K562 (cell line): Measurements from ENCODE around the gene ARV1. TPM values are rescaled to one million over a fixed set of nuclear protein-coding genes. Genes with fewer than 3 reads are reported as not detected.

Source experiments
- AFF1 ChIP-seq, 2 experiments: fragments of 450-650 bp; IDR thresholded peaks; 2 replicates each; pipeline ENCODE4 v1.6.1; 2018; ENCODE audit warnings: mild to moderate bottlenecking in 2 of 2, low read depth in 1 of 2; ENCODE audit not compliant: partially characterized antibody in 2 of 2
- CBFA2T3 ChIP-seq: fragments of 450-650 bp; IDR thresholded peaks from 2 replicates; pipeline ENCODE4 v1.6.1; 2017
- CHAMP1 ChIP-seq: fragments of 450-650 bp; IDR thresholded peaks from 2 replicates; pipeline ENCODE4 v1.6.1; 2016; ENCODE audit warnings: mild to moderate bottlenecking
- CREB3 ChIP-seq: fragments of 450-650 bp; conservative IDR thresholded peaks from 2 replicates; pipeline ENCODE4 v1.6.1; 2016; ENCODE audit warnings: missing genetic modification characterization, low read depth, mild to moderate bottlenecking, missing compliant biosample characterization, moderate library complexity
- ESRRB ChIP-seq: fragments of 250-450 bp; sonication (Bioruptor Pico); IDR thresholded peaks from 2 replicates; pipeline ENCODE4 v1.5.0; 2020; ENCODE audit warnings: mild to moderate bottlenecking, moderate library complexity, borderline replicate concordance
- GABPA ChIP-seq: fragments of 200-800 bp; sonication (Bioruptor generic); conservative IDR thresholded peaks from 2 replicates; pipeline ENCODE4 v1.6.1; 2016; ENCODE audit warnings: low read depth, missing genetic modification characterization, missing compliant biosample characterization
- GTF2E2 ChIP-seq: fragments of 200-800 bp; sonication (Bioruptor generic); IDR thresholded peaks from 2 replicates; pipeline ENCODE4 v1.6.1; 2016; ENCODE audit warnings: missing genetic modification characterization, missing compliant biosample characterization
- HMBOX1 ChIP-seq: sonication (generic); IDR thresholded peaks from 2 replicates; pipeline ENCODE4 v1.6.1; 2016
- IRF1 ChIP-seq: sonication (generic); formaldehyde crosslinking; IDR thresholded peaks from 2 replicates; pipeline ENCODE4 v1.8.0; 2022; ENCODE audit warnings: missing genetic modification reagents, mild to moderate bottlenecking, borderline replicate concordance
- NFXL1 ChIP-seq: fragments of 450-650 bp; formaldehyde crosslinking; IDR thresholded peaks from 2 replicates; pipeline ENCODE4 v1.4.0; 2021; ENCODE audit warnings: mild to moderate bottlenecking
- NONO ChIP-seq, 2 experiments: fragments of 200-400 bp in 1 of 2; fragments of 450-650 bp in 1 of 2; formaldehyde crosslinking in 1 of 2; IDR thresholded peaks; 2 replicates each; pipeline ENCODE4 v1.6.1; 2017; ENCODE audit warnings: low read depth in 2 of 2, mild to moderate bottlenecking in 2 of 2, moderate library complexity in 2 of 2, low read length in 1 of 2
- PHF8 ChIP-seq: fragments of 200-600 bp; sonication (generic); IDR thresholded peaks from 2 replicates; pipeline ENCODE4 v1.6.1; 2012; ENCODE audit warnings: mixed run types, mild to moderate bottlenecking, inconsistent platforms, low read length, moderate library complexity, borderline replicate concordance
- RHOXF2B ChIP-seq: fragments of 250-450 bp; sonication (Bioruptor Pico); conservative IDR thresholded peaks from 2 replicates; pipeline ENCODE4 v1.5.1; 2021
- USF2 ChIP-seq: sonication (generic); formaldehyde crosslinking; IDR thresholded peaks from 2 replicates; pipeline ENCODE4 v1.5.0; 2020; ENCODE audit warnings: missing genetic modification reagents
- ZNF324 ChIP-seq: fragments of 250-450 bp; sonication (Bioruptor Pico); IDR thresholded peaks from 2 replicates; pipeline ENCODE4 v1.4.0; 2020; ENCODE audit warnings: mild to moderate bottlenecking
- ZNF41 ChIP-seq: fragments of 250-450 bp; sonication (Bioruptor Pico); conservative IDR thresholded peaks from 2 replicates; pipeline ENCODE4 v1.4.0; 2020; ENCODE audit warnings: mild to moderate bottlenecking
- polyA plus RNA-seq, 8 experiments: library from polyadenylated mRNA; depleted of rRNA in 4 of 8; stranded (reverse) in 5 of 8; unstranded in 3 of 8; fragments of >200 nt; fragmentation: Nextera tagmentation in 2 of 8; fragmentation: Illumina TruSeq in 1 of 8; extraction: Ambion mirVana in 2 of 8; extraction: Trizol in 1 of 8; gene quantifications; 2 replicates each; pipeline versions ENCODE4 v1.2.1 to v1.2.3, GENCODE V29; 2011 to 2014; ENCODE audit warnings: inconsistent platforms in 1 of 8, missing spikeins in 1 of 8
- total RNA-seq, 7 experiments: library from RNA; depleted of rRNA in 6 of 7; stranded (reverse); fragments of >200 nt in 6 of 7; fragmentation: Illumina TruSeq in 2 of 7; extraction: Trizol in 2 of 7; gene quantifications; 2 replicates each; pipeline versions ENCODE4 v1.2.1 to v1.2.3, GENCODE V29; 2011 to 2021; ENCODE audit warnings: low replicate concordance in 1 of 7

ARV1 gene
- total and polyA plus RNA-seq, 9 of the 15 experiments (the other 6 are each of a cell fraction or from before 2014, with no cell fraction given): 54.8 to 139 (median 74.0) TPM

GRCh38 chr1:231040800-231041718, 62.2 kb downstream of the ARV1 start (continued):
- TF ChIP-seq USF2 (CRISPR knock-in tag): no peak
- TF ChIP-seq GTF2E2 (tag): no peak
- TF ChIP-seq ZNF41: no peak
- no peak for TF ChIP-seq ESRRB (CRISPR knock-in tag)
- no peak for TF ChIP-seq RHOXF2B
- TF ChIP-seq CREB3 (tag): no peak
- peak in 1 of 2 experiments; percentile 18 for TF ChIP-seq AFF1 (IDR thresholded peaks at IDR 0.05; ENCODE audit: low read depth in 1 of 2, partially characterized antibody in 2 of 2)
- no peak for TF ChIP-seq PHF8
- no peak for TF ChIP-seq NFXL1 (CRISPR knock-in tag)
- no peak for TF ChIP-seq CBFA2T3
- TF ChIP-seq IRF1 (CRISPR knock-in tag): no peak
- TF ChIP-seq HMBOX1: 0 out of 2 replicates have a peak, but pooled peaks have one; percentile 13
- TF ChIP-seq ZNF324 (CRISPR knock-in tag): no peak
- TF ChIP-seq GABPA (tag): no peak
- TF ChIP-seq NONO (IDR thresholded peaks at IDR 0.05; ENCODE audit: low read depth in 2 of 2, low read length in 1 of 2): no peak
- TF ChIP-seq CHAMP1: no peak
